Urinary bladder (tissue), 4 donors: Measurements from ENCODE around the gene MYO3B. TPM values are rescaled to one million over a fixed set of nuclear protein-coding genes. Genes with fewer than 3 reads are reported as not detected.
"Not testable (repeated sequence)": the region's sequence is repeated elsewhere in the genome, so short reads cannot be mapped to it uniquely, and the experiment has no call there.

Source experiments
- DNase-seq: peaks from one replicate; pipeline ENCODE4 v3.0.0-alpha.2; 2015; ENCODE audit errors: extremely low spot score
- H3K27ac ChIP-seq: one replicate; pipeline ENCODE4 v1.5.1; 2013; ENCODE audit warnings: low read depth, mild to moderate bottlenecking, moderate library complexity
- H3K36me3 ChIP-seq: one replicate; pipeline ENCODE4 v1.6.1; 2013; ENCODE audit warnings: mild to moderate bottlenecking, moderate library complexity; ENCODE audit not compliant: insufficient read depth
- H3K4me1 ChIP-seq: one replicate; pipeline ENCODE4 v1.6.1; 2013; ENCODE audit warnings: mild to moderate bottlenecking, moderate library complexity; ENCODE audit not compliant: insufficient read depth
- H3K4me3 ChIP-seq: one replicate; pipeline ENCODE4 v1.5.1; 2013; ENCODE audit warnings: low read depth, low read length
- WGBS: extraction: QIAGEN DNeasy Blood & Tissue Kit; methylation state at CpG from one replicate; pipeline ENCODE4 v1.1.7; 2013; 5-methylcytosine and 5-hydroxymethylcytosine counted together
- polyA plus RNA-seq: library from polyadenylated mRNA; stranded (reverse); fragments of 200-250 nt; gene quantifications from one replicate; pipeline ENCODE4 v1.2.3, GENCODE V29; 2013
- total RNA-seq: library from RNA; depleted of rRNA; stranded (reverse); fragments of >200 nt; gene quantifications from one replicate; pipeline ENCODE4 v1.2.3, GENCODE V29; 2014
- donor health status: healthy with polysubstance abuse.
- donor health status: healthy.

Gene MYO3B
- total and polyA plus RNA-seq, 2 donors, result 0.44 to 2.8 TPM

GRCh38 chr2:170332676-170333402 lies 154.9 kb downstream of the MYO3B start:
- 68% methylated on average over 2 of the region's 2 CpGs for WGBS
- no peak overlapping the region for H3K4me3 ChIP-seq
- H3K4me1 ChIP-seq, result no peaks in the 10 kb centered on the region
- no peak for DNase-seq
- no peak overlapping the region for H3K27ac ChIP-seq
- H3K36me3 ChIP-seq, result no peaks in the 10 kb centered on the region

- WGBS, result 56% methylated on average over 3 of the region's 3 CpGs
- DNase-seq, result no peak
- Histone ChIP-seq H3K27ac (no peak overlapping the region), H3K36me3 (no peaks in the 10 kb centered on the region), H3K4me3 (no peak overlapping the region), H3K4me1 (peaks cover 1% of the 10 kb centered on the region)
Measured at GRCh38 chr2:170335351-170335750, 157.4 kb downstream of the MYO3B start.

DNA sequence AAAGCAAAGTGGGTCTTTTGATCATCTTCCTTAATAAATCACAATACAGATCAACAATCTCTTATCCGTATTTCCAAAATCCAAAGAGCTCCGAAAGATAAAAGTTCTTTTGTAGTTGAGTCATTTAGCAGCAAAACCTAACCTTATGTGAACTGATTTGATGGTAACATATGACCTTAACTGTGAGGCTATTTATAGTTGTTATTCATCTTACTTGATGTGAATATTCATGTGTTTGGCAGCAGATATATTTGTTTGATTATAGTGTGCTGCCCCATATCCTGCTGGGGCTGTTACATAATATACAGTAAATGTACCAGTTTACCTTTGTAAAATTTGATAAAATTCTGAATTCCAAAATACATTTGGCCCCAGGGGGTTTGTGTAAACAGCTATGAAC lies 158.5 kb downstream of the MYO3B start:
- peaks cover 1% of the 10 kb centered on the region for H3K4me1 ChIP-seq
- H3K36me3 ChIP-seq, result no peaks in the 10 kb centered on the region
- no peak overlapping the region for H3K4me3 ChIP-seq
- DNase-seq, result no peak
- WGBS, result 76% methylated on average over 2 of the region's 2 CpGs
- no peak overlapping the region for H3K27ac ChIP-seq

GRCh38 chr2:170336916-170337315 lies 159.0 kb downstream of the MYO3B start:
- H3K27ac ChIP-seq, result no peak overlapping the region
- no peak for DNase-seq
- H3K4me1 ChIP-seq, result peaks cover 1% of the 10 kb centered on the region
- 85% methylated on average over 2 of the region's 2 CpGs for WGBS
- H3K36me3 ChIP-seq, result no peaks in the 10 kb centered on the region
- H3K4me3 ChIP-seq, result no peak overlapping the region

- 44% methylated on average over 7 of the region's 7 CpGs for WGBS
- Histone ChIP-seq H3K36me3 (no peaks in the 10 kb centered on the region), H3K4me3 (no peak overlapping the region), H3K27ac (no peak overlapping the region), H3K4me1 (peaks cover 1% of the 10 kb centered on the region)
- DNase-seq, result no peak
Measured at GRCh38 chr2:170339322-170339721, 161.4 kb downstream of the MYO3B start.

GRCh38 chr2:170339750-170340692 lies 162.1 kb downstream of the MYO3B start:
- WGBS, result 60% methylated on average over 5 of the region's 5 CpGs
- Histone ChIP-seq H3K36me3 (no peaks in the 10 kb centered on the region), H3K4me1 (peaks cover 1% of the 10 kb centered on the region), H3K4me3 (no peak overlapping the region), H3K27ac (no peak overlapping the region)
- DNase-seq, result no peak

GRCh38 chr2:170340693-170341068 lies 162.7 kb downstream of the MYO3B start:
- 91% methylated on average over 1 of the region's 1 CpG for WGBS
- H3K4me1 ChIP-seq, result peaks cover 1% of the 10 kb centered on the region
- H3K4me3 ChIP-seq, result no peak overlapping the region
- H3K27ac ChIP-seq, result no peak overlapping the region
- no peak for DNase-seq
- no peaks in the 10 kb centered on the region for H3K36me3 ChIP-seq

- WGBS, result 65% methylated on average over 8 of the region's 8 CpGs
- H3K4me1 ChIP-seq, result peaks cover 1% of the 10 kb centered on the region
- no peak overlapping the region for H3K27ac ChIP-seq
- no peaks in the 10 kb centered on the region for H3K36me3 ChIP-seq
- no peak overlapping the region for H3K4me3 ChIP-seq
- no peak for DNase-seq
Measured at GRCh38 chr2:170341684-170342623, 164.0 kb downstream of the MYO3B start.

DNA sequence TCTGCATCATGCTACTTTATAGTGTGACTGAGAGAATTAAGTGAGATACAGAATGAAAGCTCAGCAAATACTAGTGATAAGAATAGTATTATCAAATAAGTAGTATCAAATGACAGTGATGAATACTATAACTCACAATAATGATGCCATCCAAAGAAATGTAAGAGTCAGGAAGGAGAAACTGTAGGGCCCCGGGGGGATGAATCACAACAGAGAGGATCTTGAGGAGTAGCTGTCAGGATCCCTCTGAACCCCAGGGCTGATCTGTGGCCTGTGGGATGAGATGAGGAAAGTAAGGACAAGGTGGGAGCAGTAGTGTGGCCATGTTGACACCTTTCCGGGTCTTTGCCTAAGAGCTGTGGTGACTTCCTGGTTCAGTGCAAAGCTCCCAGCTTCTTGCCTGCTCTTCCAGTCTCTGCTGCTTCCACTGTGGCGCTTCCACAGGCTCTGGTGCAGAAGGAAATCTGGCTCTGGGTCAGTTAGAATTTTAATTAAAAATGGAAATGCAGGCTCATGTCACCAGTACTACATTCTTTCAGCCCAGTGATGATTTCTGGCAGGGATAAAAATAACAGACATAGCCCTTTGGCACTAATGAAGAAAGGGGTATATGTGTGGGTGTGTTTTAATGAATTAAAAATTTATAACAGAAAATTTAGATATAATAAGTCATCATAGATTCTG lies 166.9 kb downstream of the MYO3B start:
- Histone ChIP-seq H3K36me3 (no peaks in the 10 kb centered on the region), H3K27ac (no peak overlapping the region), H3K4me3 (no peak overlapping the region), H3K4me1 (no peaks in the 10 kb centered on the region)
- WGBS, result 84% methylated on average over 3 of the region's 3 CpGs
- DNase-seq, result no peak

DNA sequence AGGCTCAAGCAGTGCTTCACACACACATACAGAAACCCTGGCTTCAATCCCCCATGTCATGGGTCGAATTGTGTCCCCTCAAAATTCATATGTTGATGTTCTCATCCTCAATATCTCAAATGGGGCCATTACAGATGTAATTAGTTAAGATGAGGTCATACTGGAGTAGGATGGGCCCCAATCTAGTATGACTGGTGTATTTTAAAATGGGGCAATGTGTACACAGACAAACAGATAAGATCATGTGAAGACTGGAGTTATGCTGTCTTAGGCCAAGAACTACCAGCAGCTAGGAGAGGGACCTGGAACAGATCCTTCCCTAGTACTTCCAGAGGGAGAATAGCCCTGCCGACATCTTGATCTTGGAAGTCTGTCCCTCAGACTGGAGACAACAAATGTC lies 167.7 kb downstream of the MYO3B start:
- 87% methylated on average over 2 of the region's 2 CpGs for WGBS

GRCh38 chr2:170349269-170349668 lies 171.3 kb downstream of the MYO3B start:
- H3K27ac ChIP-seq, H3K36me3 ChIP-seq, H3K4me1 ChIP-seq, H3K4me3 ChIP-seq, DNase-seq: not testable (repeated sequence)
- 79% methylated on average over 5 of the region's 5 CpGs for WGBS

More for the DNA sequence above, 167.7 kb downstream of the MYO3B start:
- no peak for DNase-seq
- Histone ChIP-seq H3K27ac (no peak overlapping the region), H3K4me3 (no peak overlapping the region), H3K4me1 (no peaks in the 10 kb centered on the region), H3K36me3 (no peaks in the 10 kb centered on the region)

DNA sequence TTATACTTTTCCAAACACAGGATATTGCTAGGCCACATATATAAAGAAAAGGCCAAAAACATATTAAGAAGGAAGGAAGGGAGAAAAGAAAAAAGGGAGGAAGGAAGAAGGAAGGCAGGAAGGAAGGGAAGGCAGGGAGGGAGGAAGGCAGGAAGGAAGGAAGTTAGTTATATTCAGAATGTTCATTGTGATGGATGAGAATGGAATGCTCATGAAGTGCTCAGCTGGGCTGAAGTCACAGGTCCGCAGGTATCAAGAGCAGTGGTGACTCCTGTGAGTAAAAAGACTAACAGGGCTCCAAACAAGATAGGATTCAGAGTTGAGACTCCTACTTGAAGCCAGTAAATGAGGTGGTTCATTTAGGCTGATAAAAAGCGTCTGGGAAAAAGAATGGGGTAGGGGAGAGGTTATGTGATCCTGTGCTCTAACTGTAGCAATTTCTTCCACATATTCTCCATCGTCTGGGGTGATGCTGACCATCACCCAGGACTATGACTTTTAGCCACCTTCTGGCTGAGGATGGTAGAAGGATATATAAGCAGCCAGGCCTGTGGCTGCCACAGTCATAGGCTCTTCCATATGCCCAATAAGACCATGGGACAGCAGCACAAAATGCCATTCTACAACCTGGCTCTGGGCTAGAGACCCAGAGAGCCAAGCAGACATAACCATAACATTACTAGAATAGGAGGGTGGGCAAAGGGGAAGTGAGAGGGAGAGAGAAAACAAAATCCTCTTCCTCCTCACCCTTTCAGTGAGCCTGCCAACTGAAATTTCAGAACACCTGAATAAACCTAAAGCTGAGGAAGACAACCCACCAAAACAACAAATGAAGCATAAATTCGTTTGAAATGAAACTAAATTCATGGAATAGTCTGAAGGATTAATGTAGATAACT lies 173.2 kb downstream of the MYO3B start:
- H3K27ac ChIP-seq, result no peak overlapping the region
- H3K4me1 ChIP-seq, result no peaks in the 10 kb centered on the region
- H3K36me3 ChIP-seq, result no peaks in the 10 kb centered on the region
- H3K4me3 ChIP-seq, result no peak overlapping the region
- DNase-seq, result no peak
- WGBS, result 67% methylated on average over 4 of the region's 4 CpGs
